Prostate gland (tissue), 2 donors: ENCODE measurements around the gene TRIM59.

ENCODE experiments used
- POLR2A ChIP-seq: fragments of 450-650 bp; IDR thresholded peaks from one replicate; pipeline ENCODE4 v1.6.1; 2016; ENCODE audit warnings: antibody characterized with exemption, mild to moderate bottlenecking
- POLR2AphosphoS5 ChIP-seq: sonication (generic); formaldehyde crosslinking; IDR thresholded peaks from one replicate; pipeline ENCODE4 v1.6.1; 2017; ENCODE audit warnings: antibody characterized with exemption
- TF ChIP-seq, protein P1 (sequence below), 4 experiments: fragments of 200-600 bp in 2 of 4; fragments of 450-650 bp in 2 of 4; sonication (generic) in 2 of 4; IDR thresholded peaks; 1 replicate in 3 of 4; 2 replicates in 1 of 4; pipeline ENCODE4 v1.5.1; 2016 to 2019; ENCODE audit warnings: antibody characterized with exemption in 4 of 4, mild to moderate bottlenecking in 2 of 4, moderate library complexity in 2 of 4

DNA sequence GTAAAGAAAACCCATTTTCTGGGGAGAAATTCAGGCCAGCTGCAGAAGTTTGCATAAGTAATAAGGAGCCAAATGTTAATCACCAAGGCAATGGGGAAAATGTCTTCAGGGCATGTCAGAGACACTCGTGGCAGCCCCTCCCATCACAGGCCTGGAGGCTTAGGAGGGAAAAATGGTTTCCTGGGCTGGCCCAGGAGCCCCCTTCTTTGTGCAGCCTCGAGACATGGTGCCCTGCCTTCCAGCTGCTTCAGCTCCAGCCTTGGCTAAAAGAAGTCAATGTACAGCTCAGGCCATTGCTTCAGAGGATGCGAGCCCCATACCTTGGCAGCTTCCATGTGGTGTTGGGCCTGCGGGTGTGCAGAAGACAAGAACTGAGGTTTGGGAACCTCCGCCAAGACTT, 20.6 kb upstream of the TRIM59 start:
- TF ChIP-seq, protein P1, sequence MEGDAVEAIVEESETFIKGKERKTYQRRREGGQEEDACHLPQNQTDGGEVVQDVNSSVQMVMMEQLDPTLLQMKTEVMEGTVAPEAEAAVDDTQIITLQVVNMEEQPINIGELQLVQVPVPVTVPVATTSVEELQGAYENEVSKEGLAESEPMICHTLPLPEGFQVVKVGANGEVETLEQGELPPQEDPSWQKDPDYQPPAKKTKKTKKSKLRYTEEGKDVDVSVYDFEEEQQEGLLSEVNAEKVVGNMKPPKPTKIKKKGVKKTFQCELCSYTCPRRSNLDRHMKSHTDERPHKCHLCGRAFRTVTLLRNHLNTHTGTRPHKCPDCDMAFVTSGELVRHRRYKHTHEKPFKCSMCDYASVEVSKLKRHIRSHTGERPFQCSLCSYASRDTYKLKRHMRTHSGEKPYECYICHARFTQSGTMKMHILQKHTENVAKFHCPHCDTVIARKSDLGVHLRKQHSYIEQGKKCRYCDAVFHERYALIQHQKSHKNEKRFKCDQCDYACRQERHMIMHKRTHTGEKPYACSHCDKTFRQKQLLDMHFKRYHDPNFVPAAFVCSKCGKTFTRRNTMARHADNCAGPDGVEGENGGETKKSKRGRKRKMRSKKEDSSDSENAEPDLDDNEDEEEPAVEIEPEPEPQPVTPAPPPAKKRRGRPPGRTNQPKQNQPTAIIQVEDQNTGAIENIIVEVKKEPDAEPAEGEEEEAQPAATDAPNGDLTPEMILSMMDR (IDR thresholded peaks at IDR 0.05) = no peak
- no peak for TF ChIP-seq POLR2AphosphoS5
- no peak for TF ChIP-seq POLR2A
